Epithelial cell of prostate (primary cell): Measurements from ENCODE around the gene RPSA.
A peak's percentile ranks its signal among the peaks of the same experiment; 100 is the strongest.
"Not testable (repeated sequence)": the region's sequence is repeated elsewhere in the genome, so short reads cannot be mapped to it uniquely, and the experiment has no call there.

Experiments used
- DNase-seq: peaks from one replicate; pipeline ENCODE4 v3.0.0-alpha.2; 2011; ENCODE audit warnings: low read depth, low spot score
- H3K27ac ChIP-seq: fragments of 450-650 bp; 2 replicates; pipeline ENCODE4 v1.5.1; 2017; ENCODE audit warnings: mild to moderate bottlenecking

The RPSA gene

GRCh38 chr3:39406368-39407258, at the start of gene RPSA:
Gene RPSA, plus strand, starts transcription at chr3:39406720. Its CDS starts 934 bp downstream, at chr3:39407654.
- peak; percentile 95 for DNase-seq
- peak within 1 kb of the TSS; percentile 85 for H3K27ac ChIP-seq

GRCh38 chr3:39358333-39358732, 48.2 kb upstream of the RPSA start:
- DNase-seq: no peak
- H3K27ac ChIP-seq: no peak overlapping the region

GRCh38 chr3:39361252-39361927, 45.1 kb upstream of the RPSA start:
- DNase-seq: no peak
- H3K27ac ChIP-seq: no peak overlapping the region

- H3K27ac ChIP-seq: no peak overlapping the region
- no peak for DNase-seq
Observed at GRCh38 chr3:39362192-39362591, 44.3 kb upstream of the RPSA start.

GRCh38 chr3:39362812-39363211, 43.7 kb upstream of the RPSA start:
- DNase-seq: no peak
- H3K27ac ChIP-seq: no peak overlapping the region

- not testable (repeated sequence) for H3K27ac ChIP-seq, DNase-seq
Observed at GRCh38 chr3:39370450-39370849, 36.1 kb upstream of the RPSA start.

DNA sequence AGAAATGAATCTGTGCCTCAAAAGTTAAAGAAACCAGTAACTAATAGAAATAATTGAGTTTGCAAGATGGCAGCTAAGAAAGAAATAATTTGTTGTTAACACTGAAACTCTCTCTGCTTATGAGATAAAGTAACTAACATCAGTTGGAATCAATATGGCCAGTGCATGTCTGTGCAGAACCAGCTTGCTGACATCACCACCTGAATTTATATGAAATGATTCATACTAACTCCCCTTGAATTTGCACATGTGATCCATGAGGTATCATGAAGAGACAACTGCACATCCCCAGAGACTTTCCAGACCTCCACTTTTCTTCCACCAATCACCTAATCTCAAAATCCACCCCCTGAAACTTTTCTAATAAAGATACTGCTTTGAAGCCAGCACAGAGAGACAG, 33.7 kb upstream of the RPSA start:
- DNase-seq: peak; percentile 27
- no peak overlapping the region for H3K27ac ChIP-seq

- no peak for DNase-seq
- H3K27ac ChIP-seq: no peak overlapping the region
Observed at GRCh38 chr3:39376959-39377634, 29.4 kb upstream of the RPSA start.

DNA sequence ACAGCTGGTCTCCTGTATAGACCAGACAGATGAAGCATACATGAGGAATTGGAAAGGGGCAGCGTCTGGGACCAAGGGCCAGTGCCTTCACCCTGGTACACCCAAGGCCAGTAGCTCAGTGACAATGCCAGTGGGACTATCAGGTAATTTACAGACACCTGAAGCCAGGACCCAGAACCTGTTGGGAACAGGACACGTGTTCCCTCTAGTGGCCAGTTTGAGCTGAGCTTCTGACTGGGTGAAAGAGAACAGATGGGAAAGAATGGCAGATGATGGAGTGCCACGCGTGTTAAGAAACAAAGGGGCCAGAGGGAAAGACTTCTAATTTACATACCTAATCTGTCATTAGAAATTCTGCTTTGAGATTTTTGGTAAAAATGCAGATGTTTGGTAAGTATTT, 28.4 kb upstream of the RPSA start:
- no peak overlapping the region for H3K27ac ChIP-seq
- no peak for DNase-seq

GRCh38 chr3:39378957-39379777, 27.4 kb upstream of the RPSA start:
- no peak for DNase-seq
- no peak overlapping the region for H3K27ac ChIP-seq

- DNase-seq: no peak
- no peak overlapping the region for H3K27ac ChIP-seq
Observed at GRCh38 chr3:39379778-39380155, 26.8 kb upstream of the RPSA start.

DNA sequence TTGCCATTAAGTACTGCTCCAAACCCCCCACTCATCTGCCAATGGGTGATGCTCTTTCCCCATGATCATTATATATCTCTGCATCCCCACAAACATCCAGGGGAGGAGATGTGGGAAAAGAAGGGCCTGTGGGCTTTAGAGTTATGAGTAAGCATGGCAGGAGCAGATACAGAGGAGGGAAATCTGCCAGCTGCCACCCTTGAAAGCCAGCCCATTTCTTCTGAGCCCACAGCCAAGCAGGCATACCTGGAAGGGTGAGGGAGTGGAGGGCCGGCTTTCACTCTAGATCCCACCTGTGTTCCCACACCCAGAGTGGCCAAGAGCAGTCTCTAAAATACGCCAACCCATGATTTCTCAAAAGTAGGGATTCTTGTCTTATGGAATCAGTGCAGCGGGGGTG, 25.1 kb upstream of the RPSA start:
- no peak overlapping the region for H3K27ac ChIP-seq
- no peak for DNase-seq

GRCh38 chr3:39383045-39383880, 23.3 kb upstream of the RPSA start, which contains the start of gene SLC25A38:
Gene SLC25A38, plus strand, starts transcription at chr3:39383370. Its CDS starts 355 bp downstream, at chr3:39383725.
- H3K27ac ChIP-seq: peak within 1 kb of the TSS; percentile 78
- no peak for DNase-seq

DNA sequence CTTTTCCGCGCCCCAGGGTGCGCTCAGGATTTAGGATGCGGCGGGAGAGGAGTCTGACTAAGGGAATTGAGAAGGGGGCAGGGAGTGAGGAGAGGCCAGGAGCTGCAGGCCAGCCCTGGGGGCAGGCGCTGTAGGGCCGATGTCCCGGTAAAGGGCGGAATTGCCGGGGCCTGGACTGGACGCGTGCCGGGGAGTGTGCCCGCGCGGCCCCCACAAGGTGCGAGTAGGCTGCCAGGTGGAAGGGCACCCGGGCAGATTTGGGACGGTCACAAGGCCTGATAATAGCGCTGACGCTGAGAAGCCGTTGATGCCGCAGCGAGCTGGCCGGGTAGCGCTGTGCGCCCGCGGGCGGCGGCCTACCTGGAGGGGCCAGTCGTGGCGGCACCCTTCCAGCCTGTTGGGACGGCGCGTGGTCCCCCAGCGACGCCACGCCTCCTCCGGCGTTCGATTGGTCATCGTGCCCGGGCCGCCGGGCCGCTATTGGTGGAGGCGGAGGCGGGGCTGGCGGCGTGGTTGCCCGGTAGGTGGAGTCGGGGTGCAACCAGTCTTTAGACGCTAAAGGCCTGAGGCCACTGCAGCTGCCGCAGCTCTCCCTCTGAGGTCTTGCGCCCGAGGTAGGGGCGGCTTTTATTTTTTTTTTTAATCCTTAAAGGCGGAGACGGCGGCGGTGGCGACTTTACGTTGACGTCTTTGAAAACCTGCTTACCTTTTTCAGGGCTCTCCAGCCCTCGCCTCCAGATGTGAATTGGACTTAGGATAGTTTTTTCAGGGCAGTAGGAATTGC, 22.4 kb upstream of the RPSA start:
- DNase-seq: peak; percentile 61
- H3K27ac ChIP-seq: peak overlapping the region; percentile 78

GRCh38 chr3:39384665-39385000, 21.9 kb upstream of the RPSA start:
- H3K27ac ChIP-seq: no peak overlapping the region
- DNase-seq: no peak

DNA sequence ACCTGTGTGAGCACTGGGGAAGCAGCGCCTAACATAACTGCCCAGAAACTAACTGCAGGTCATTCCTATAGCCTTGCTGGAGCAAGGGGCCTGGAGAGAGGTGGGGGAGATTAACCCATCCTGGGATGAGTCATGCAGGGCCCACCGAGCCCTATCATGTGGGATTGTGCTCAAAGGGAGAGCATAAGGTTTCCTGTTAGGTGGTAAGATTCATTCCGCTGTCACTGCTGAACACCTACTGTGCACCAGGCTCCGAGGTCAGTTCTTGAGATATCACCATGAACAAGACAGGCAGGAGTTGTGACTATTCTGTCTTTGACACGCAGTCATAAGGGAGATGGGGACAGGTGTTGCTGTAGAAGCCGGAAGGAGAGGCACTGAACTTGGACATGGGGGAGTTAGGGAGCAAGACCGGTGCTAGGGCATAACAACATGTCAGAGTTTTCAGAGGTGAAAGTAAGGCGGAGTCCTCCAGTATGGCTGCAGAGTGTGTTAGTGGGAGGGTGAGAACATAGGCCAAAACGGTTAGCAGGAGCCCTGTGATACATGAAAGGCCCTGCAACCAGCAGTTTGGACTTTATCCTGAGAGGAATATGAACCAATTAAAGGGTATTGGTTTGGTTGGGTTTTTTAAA, 20.9 kb upstream of the RPSA start:
- no peak for DNase-seq
- no peak overlapping the region for H3K27ac ChIP-seq

DNA sequence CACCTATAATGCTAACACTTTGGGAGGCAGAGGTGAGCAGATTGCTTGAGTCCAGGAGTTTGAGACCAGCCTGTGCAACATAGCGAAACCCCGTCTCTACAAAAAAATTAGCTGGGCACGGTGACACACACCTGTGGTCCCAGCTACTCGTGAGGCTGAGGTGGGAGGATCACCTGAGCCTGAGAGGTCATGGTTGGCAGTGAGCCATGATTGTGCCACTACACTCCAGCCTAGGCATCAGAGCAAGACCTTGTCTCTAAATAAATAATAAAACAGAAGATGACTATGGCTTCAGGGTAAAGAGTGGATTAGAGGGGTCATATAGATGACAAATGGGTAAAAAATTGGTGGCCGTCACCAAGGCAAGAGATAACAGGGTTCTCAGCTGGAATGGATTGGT, 20.2 kb upstream of the RPSA start:
- no peak overlapping the region for H3K27ac ChIP-seq
- DNase-seq: no peak

DNA sequence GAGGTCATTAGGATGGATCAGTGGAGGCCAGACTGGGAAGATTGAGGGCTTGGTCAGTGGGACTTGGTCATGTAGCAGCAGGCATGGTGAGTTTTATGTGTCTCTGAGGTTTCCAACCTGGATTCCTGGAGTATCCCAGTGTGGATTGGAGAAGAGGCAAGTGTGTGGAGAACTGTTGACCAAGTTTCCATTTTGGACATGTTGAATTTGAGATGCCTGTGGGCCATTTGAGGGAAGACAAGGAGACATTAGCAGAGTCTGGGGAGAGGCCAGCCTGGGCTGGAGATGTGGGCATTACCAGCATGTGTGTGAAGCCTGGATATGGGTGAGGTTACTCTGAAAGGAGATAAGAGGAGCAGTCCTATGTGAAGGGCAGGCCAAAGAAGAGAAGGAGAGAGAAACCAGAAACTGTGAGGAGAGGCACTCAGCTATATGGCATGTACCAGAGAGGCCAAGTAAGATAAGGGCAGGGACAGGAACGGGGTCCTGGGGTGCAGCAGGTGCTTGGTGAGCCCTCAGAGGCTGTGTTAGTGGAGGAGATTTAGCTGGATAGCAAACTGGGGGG, 19.0 kb upstream of the RPSA start:
- no peak overlapping the region for H3K27ac ChIP-seq
- DNase-seq: no peak
